DND-41 (cell line): Measurements from ENCODE around the gene KIAA0753.

Experiments used
- ATAC-seq: fragments of 200-7000 bp; cut with Tn5 transposase; 3 replicates; pipeline ENCODE4 v1.9.1; 2021; ENCODE audit warnings: low read depth; ENCODE audit not compliant: insufficient read depth
- DNase-seq: peaks from one replicate; pipeline ENCODE4 v3.0.0-alpha.2; 2020
- H2AFZ ChIP-seq: 2 replicates; pipeline ENCODE4 v1.6.0; 2012; ENCODE audit warnings: low read depth, low read length
- H3K27ac ChIP-seq: 2 replicates; pipeline ENCODE4 v1.5.1; 2012; ENCODE audit warnings: low read length, inconsistent platforms
- H3K27me3 ChIP-seq: fragments of 200-600 bp; sonication (generic); 2 replicates; pipeline ENCODE4 v1.6.0; 2012; ENCODE audit warnings: low read length, mild to moderate bottlenecking, inconsistent platforms; ENCODE audit not compliant: insufficient read depth, poor library complexity
- H3K36me3 ChIP-seq: 2 replicates; pipeline ENCODE4 v1.5.1; 2012; ENCODE audit warnings: low read length, inconsistent platforms; ENCODE audit not compliant: insufficient read depth
- H3K4me1 ChIP-seq: 2 replicates; pipeline ENCODE4 v1.5.1; 2012; ENCODE audit warnings: mild to moderate bottlenecking, low read length; ENCODE audit not compliant: insufficient read depth
- H3K4me2 ChIP-seq: 2 replicates; pipeline ENCODE4 v1.6.0; 2012; ENCODE audit warnings: mild to moderate bottlenecking, moderate library complexity, low read length, inconsistent platforms; ENCODE audit not compliant: insufficient read depth
- H3K4me3 ChIP-seq, 2 experiments: fragments of 200-600 bp in 1 of 2; shearing (Covaris generic) in 1 of 2; 2 replicates each; pipeline ENCODE4 v1.5.1; 2012 to 2016; ENCODE audit warnings: inconsistent platforms in 2 of 2, low read length in 2 of 2, mild to moderate bottlenecking in 2 of 2, low read depth in 1 of 2, moderate library complexity in 1 of 2
- H3K79me2 ChIP-seq: 2 replicates; pipeline ENCODE4 v1.6.0; 2012; ENCODE audit warnings: low read length, inconsistent platforms; ENCODE audit not compliant: insufficient read depth
- H3K9ac ChIP-seq: 2 replicates; pipeline ENCODE4 v1.6.0; 2012; ENCODE audit warnings: low read depth, mild to moderate bottlenecking, inconsistent platforms, low read length, moderate library complexity
- H3K9me3 ChIP-seq: 2 replicates; pipeline ENCODE4 v1.5.1; 2012; ENCODE audit warnings: low read length, moderate library complexity, mild to moderate bottlenecking, inconsistent platforms; ENCODE audit not compliant: insufficient read depth, severe bottlenecking
- H4K20me1 ChIP-seq: 2 replicates; pipeline ENCODE4 v1.6.0; 2012; ENCODE audit warnings: low read length; ENCODE audit not compliant: insufficient read depth
- CTCF ChIP-seq: IDR thresholded peaks from 2 replicates; pipeline ENCODE4 v1.5.1; 2012; ENCODE audit warnings: borderline replicate concordance, low read length, moderate library complexity, mild to moderate bottlenecking; ENCODE audit not compliant: poor library complexity, severe bottlenecking; ENCODE audit errors: extremely low read depth
- EZH2 ChIP-seq: IDR thresholded peaks from 3 replicates; pipeline ENCODE4 v1.6.1; 2012; ENCODE audit warnings: borderline replicate concordance, low read depth, mild to moderate bottlenecking, moderate library complexity, low read length, inconsistent platforms; ENCODE audit not compliant: severe bottlenecking

KIAA0753 gene

GRCh38 chr17:6684881-6685767 is 44.6 kb upstream of the KIAA0753 start:
- Histone ChIP-seq H3K9ac (no peak overlapping the region), H3K27me3 (peaks cover 25% of the 10 kb centered on the region), H4K20me1 (peaks cover 6% of the 10 kb centered on the region; the same call in 1 of the 2 replicates), H2AFZ (no peak overlapping the region), H3K36me3 (no peaks in the 10 kb centered on the region), H3K27ac (no peak overlapping the region), H3K4me3 (no peak overlapping the region), H3K4me2 (no peak overlapping the region), H3K9me3 (no peaks in the 10 kb centered on the region), H3K79me2 (no peaks in the 10 kb centered on the region), H3K4me1 (no peaks in the 10 kb centered on the region)
- no peak for TF ChIP-seq EZH2
- DNase-seq (no peak), ATAC-seq (no peak)

GRCh38 chr17:6684460-6684783 is 43.9 kb upstream of the KIAA0753 start:
- ATAC-seq, result no peak

GRCh38 chr17:6683730-6684459 is 43.4 kb upstream of the KIAA0753 start:
- H3K9ac ChIP-seq, result no peak overlapping the region

More at GRCh38 chr17:6684460-6684783, 43.9 kb upstream of the KIAA0753 start:
- Histone ChIP-seq H3K27me3 (peaks cover 27% of the 10 kb centered on the region), H3K9me3 (no peaks in the 10 kb centered on the region), H3K4me3 (no peak overlapping the region), H3K9ac (no peak overlapping the region), H3K27ac (no peak overlapping the region), H3K4me2 (no peak overlapping the region), H3K4me1 (no peaks in the 10 kb centered on the region), H2AFZ (no peak overlapping the region), H3K36me3 (no peaks in the 10 kb centered on the region), H3K79me2 (no peaks in the 10 kb centered on the region), H4K20me1 (peaks cover 6% of the 10 kb centered on the region; the same call in 1 of the 2 replicates)
- no peak for DNase-seq
- TF ChIP-seq EZH2, result no peak
- TF ChIP-seq CTCF, result no peak

More at GRCh38 chr17:6683730-6684459, 43.4 kb upstream of the KIAA0753 start:
- Histone ChIP-seq H3K4me1 (no peaks in the 10 kb centered on the region), H3K9me3 (no peaks in the 10 kb centered on the region), H3K4me2 (no peak overlapping the region), H3K27me3 (peaks cover 27% of the 10 kb centered on the region), H3K36me3 (no peaks in the 10 kb centered on the region), H2AFZ (no peak overlapping the region), H4K20me1 (peaks cover 6% of the 10 kb centered on the region; the same call in 1 of the 2 replicates), H3K27ac (no peak overlapping the region), H3K4me3 (no peak overlapping the region), H3K79me2 (no peaks in the 10 kb centered on the region)
- ATAC-seq (no peak), DNase-seq (no peak)
- no peak for TF ChIP-seq EZH2
- TF ChIP-seq CTCF, result no peak
